Urinary bladder (tissue), 4 donors: ENCODE data around the gene RNU5D-1. TPM values are rescaled to one million over a fixed set of nuclear protein-coding genes. Genes with fewer than 3 reads are reported as not detected.

Experiments
- DNase-seq: peaks from one replicate; pipeline ENCODE4 v3.0.0-alpha.2; 2015; ENCODE audit errors: extremely low spot score
- H3K27ac ChIP-seq: one replicate; pipeline ENCODE4 v1.5.1; 2013; ENCODE audit warnings: low read depth, mild to moderate bottlenecking, moderate library complexity
- H3K36me3 ChIP-seq: one replicate; pipeline ENCODE4 v1.6.1; 2013; ENCODE audit warnings: mild to moderate bottlenecking, moderate library complexity; ENCODE audit not compliant: insufficient read depth
- H3K4me1 ChIP-seq: one replicate; pipeline ENCODE4 v1.6.1; 2013; ENCODE audit warnings: mild to moderate bottlenecking, moderate library complexity; ENCODE audit not compliant: insufficient read depth
- H3K4me3 ChIP-seq: one replicate; pipeline ENCODE4 v1.5.1; 2013; ENCODE audit warnings: low read depth, low read length
- WGBS: extraction: QIAGEN DNeasy Blood & Tissue Kit; methylation state at CpG from one replicate; pipeline ENCODE4 v1.1.7; 2013; 5-methylcytosine and 5-hydroxymethylcytosine counted together
- polyA plus RNA-seq: library from polyadenylated mRNA; stranded (reverse); fragments of 200-250 nt; gene quantifications from one replicate; pipeline ENCODE4 v1.2.3, GENCODE V29; 2013
- total RNA-seq: library from RNA; depleted of rRNA; stranded (reverse); fragments of >200 nt; gene quantifications from one replicate; pipeline ENCODE4 v1.2.3, GENCODE V29; 2014
- donor health status: healthy with polysubstance abuse.
- donor health status: healthy.

RNU5D-1 gene
- total and polyA plus RNA-seq, 2 donors, result not detected

GRCh38 chr1:44721485-44722361 lies 9.2 kb downstream of the RNU5D-1 start:
- no peak overlapping the region for H3K4me3 ChIP-seq
- peak overlapping the region; percentile 12 for H3K27ac ChIP-seq
- DNase-seq, result peak; percentile 46
- H3K4me1 ChIP-seq, result no peaks in the 10 kb centered on the region
- 32% methylated on average over 14 of the region's 14 CpGs for WGBS
- no peaks in the 10 kb centered on the region for H3K36me3 ChIP-seq

GRCh38 chr1:44720281-44720680 lies 10.7 kb downstream of the RNU5D-1 start:
- H3K36me3 ChIP-seq, result no peaks in the 10 kb centered on the region
- H3K4me1 ChIP-seq, result no peaks in the 10 kb centered on the region
- H3K4me3 ChIP-seq, result no peak overlapping the region
- no peak overlapping the region for H3K27ac ChIP-seq
- no peak for DNase-seq
- 77% methylated on average over 4 of the region's 4 CpGs for WGBS

DNA sequence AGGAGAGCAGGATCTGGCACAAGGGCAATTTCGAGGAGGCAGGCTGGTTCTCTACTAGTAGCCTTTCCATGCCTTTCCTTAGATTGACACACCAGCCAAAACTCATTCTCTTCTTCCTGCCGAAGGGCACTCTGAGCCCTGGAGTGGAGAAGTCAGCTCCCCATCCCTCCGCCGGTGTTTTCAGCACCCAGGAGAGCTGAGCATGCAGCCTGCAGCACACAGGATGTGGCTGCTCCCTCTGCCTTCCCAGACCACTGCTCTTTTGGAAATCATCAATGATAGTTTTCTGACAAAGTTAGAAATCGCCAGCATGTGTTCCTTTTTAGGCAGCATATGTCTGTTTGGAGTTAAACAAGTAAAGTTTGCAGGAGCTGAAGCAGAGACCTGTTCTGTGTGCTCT lies 11.7 kb downstream of the RNU5D-1 start:
- DNase-seq, result no peak
- no peak overlapping the region for H3K4me3 ChIP-seq
- 54% methylated on average over 5 of the region's 5 CpGs for WGBS
- no peaks in the 10 kb centered on the region for H3K4me1 ChIP-seq
- no peak overlapping the region for H3K27ac ChIP-seq
- H3K36me3 ChIP-seq, result no peaks in the 10 kb centered on the region

GRCh38 chr1:44718091-44718490 lies 12.9 kb downstream of the RNU5D-1 start:
- no peaks in the 10 kb centered on the region for H3K4me1 ChIP-seq
- no peak overlapping the region for H3K4me3 ChIP-seq
- H3K27ac ChIP-seq, result no peak overlapping the region
- DNase-seq, result no peak
- WGBS, result 87% methylated on average over 6 of the region's 6 CpGs
- H3K36me3 ChIP-seq, result no peaks in the 10 kb centered on the region

DNA sequence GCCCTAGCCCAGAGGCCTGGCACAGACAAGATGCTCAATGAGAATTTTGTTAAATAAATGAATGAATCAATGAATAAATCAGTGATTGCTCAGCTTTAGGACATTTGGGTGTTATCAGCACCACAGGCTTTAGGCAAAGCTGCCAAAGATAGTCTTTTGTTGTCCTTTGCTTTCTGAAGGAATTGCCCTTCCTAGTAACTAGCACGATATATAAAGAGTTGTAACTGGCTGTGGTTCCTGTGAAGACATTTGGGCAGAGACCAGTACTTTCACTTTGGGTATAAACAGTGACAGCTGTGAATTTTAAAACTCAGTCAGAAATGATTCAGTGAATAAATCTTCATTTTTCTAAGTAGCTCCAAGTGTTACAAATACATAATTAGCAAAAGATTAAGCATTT lies 13.3 kb downstream of the RNU5D-1 start:
- no peaks in the 10 kb centered on the region for H3K36me3 ChIP-seq
- 28% methylated on average over 1 of the region's 1 CpG for WGBS
- no peak overlapping the region for H3K27ac ChIP-seq
- H3K4me1 ChIP-seq, result no peaks in the 10 kb centered on the region
- no peak for DNase-seq
- no peak overlapping the region for H3K4me3 ChIP-seq

DNA sequence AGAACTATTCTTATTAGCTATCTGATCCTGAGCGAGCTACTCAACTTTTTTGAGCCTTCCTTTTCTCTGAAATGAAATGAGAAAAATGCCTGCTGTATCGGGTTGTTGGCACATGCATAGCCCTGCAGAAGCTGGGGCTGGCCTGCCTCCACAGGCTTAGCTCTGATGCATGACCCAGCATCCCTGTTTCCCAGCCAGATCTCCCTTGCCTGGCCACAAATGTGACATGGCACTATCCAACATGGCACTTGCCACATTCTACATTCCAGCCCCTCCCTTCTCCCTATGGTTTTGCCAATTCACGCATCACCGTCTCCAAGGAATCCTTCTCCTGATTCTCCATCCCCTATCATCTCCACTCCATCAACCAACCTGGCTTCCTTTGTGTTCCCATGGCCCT lies 13.8 kb downstream of the RNU5D-1 start:
- H3K4me1 ChIP-seq, result no peaks in the 10 kb centered on the region
- H3K27ac ChIP-seq, result no peak overlapping the region
- no peak overlapping the region for H3K4me3 ChIP-seq
- no peak for DNase-seq
- 75% methylated on average over 4 of the region's 4 CpGs for WGBS
- H3K36me3 ChIP-seq, result no peaks in the 10 kb centered on the region

- Histone ChIP-seq H3K36me3 (no peaks in the 10 kb centered on the region), H3K4me1 (no peaks in the 10 kb centered on the region), H3K27ac (no peak overlapping the region), H3K4me3 (no peak overlapping the region)
- DNase-seq, result no peak
- WGBS, result 11% methylated on average over 9 of the region's 9 CpGs
Observed at GRCh38 chr1:44714944-44715571, 15.9 kb downstream of the RNU5D-1 start.

DNA sequence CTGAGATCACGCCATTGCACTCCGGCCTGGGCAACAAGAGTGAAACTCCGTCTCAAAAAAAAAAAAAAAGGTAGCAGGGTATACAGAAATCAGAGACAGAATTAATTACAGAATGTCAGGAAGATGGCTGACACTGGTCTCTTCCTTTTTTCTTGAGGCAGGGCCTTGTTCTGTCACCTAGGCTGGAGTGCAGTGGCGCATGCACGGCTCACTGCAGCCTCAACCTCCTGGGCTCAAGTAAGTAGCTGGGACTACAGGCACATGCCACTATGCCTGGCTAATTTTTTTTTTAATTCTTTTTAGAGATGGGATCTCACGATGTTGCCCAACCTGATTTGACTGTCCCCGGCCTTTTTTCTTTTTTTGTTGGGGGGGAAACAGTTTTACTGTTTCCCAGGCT lies 16.4 kb downstream of the RNU5D-1 start:
- Histone ChIP-seq H3K4me1 (no peaks in the 10 kb centered on the region), H3K36me3 (no peaks in the 10 kb centered on the region), H3K4me3 (no peak overlapping the region), H3K27ac (no peak overlapping the region)
- DNase-seq, result no peak
- WGBS, result 86% methylated on average over 7 of the region's 7 CpGs

GRCh38 chr1:44713321-44713781 lies 17.6 kb downstream of the RNU5D-1 start:
- DNase-seq, result no peak
- 57% methylated on average over 6 of the region's 6 CpGs for WGBS
- H3K4me3 ChIP-seq, result no peak overlapping the region
- H3K36me3 ChIP-seq, result no peaks in the 10 kb centered on the region
- no peaks in the 10 kb centered on the region for H3K4me1 ChIP-seq
- H3K27ac ChIP-seq, result no peak overlapping the region

DNA sequence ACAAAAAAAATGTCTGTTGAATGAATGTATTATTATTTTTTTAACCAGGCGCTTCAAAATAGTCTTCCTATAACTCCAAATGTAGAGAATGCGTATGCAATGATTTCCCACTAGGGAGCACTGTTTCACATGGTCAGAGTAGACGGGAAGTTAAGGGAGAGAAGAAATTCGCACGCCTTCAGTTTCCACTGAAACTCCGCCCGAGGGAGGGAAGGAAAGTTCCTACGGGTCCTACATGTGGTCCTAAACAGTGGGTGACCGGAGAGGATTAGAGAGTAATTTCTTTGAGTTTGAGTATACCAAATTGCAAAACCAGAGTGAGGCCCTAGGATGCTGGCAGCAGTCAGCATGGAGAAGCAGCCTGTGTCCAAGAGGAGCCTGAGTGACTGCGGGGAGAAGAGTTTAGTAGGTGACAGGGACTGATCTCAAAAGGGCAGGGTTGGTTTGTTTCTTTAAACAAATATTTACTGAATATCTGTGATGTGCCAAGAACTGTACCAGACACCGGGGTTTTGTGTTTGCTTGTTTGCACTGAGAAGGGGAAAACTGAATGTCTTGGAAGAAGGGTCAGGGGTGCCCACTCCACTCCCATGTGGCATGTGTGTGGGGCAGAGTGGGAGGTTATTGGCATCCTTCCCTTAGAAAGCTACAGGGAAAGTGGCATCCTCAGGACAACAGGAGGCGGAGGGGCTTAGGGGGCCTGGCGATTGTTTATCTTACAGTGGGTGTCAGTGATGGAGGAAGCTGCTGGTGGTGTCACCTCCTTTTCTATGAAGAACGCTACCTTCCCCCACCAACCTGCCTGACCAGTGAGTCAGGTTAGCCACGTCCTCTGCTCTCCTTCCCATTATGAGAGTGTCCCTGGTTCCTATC lies 22.8 kb downstream of the RNU5D-1 start:
- WGBS, result 42% methylated on average over 15 of the region's 15 CpGs
- no peaks in the 10 kb centered on the region for H3K4me1 ChIP-seq
- no peak for DNase-seq
- no peaks in the 10 kb centered on the region for H3K36me3 ChIP-seq
- H3K27ac ChIP-seq, result no peak overlapping the region
- no peak overlapping the region for H3K4me3 ChIP-seq

DNA sequence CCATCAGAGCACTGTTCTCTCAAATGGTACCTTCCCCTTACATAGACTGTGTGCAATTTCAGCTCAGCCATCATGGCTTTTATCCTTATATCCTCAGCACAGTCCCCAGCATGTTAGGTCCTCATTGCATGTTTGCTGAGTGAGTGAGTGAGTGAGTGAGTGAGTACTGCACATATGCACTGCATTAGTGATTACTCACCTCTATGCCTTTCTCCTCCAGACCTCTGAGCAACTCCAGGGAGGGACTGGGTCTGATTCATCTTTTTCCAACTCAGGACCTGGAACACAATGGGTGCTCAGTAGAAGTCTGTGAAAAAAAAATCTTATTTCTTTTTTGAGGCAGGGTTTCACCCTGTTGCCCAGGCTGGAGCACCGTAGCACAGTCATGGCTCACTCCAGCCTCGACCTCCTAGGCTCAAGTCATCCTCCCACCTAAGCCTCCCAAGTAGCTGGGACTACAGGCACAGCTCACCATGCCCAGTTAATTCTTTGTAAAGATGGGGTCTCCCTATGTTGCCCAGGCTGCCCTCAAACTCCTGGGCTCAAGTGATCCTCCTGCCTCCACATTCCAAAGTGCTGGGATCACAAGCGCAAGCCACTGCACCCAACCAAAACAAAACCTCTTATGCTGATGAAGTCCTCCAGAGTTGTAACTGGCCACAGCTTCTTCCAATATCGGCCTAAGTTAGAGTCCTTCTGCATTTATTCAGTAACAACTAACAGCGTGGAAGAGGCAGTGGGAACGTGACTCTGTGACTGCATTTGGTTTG lies 23.7 kb downstream of the RNU5D-1 start:
- 92% methylated on average over 6 of the region's 6 CpGs for WGBS
- H3K27ac ChIP-seq, result no peak overlapping the region

GRCh38 chr1:44705938-44706337 lies 25.0 kb downstream of the RNU5D-1 start:
- Histone ChIP-seq H3K36me3 (no peaks in the 10 kb centered on the region), H3K4me3 (no peak overlapping the region), H3K27ac (no peak overlapping the region), H3K4me1 (no peaks in the 10 kb centered on the region)
- no peak for DNase-seq
- WGBS, result 85% methylated on average over 2 of the region's 2 CpGs

More for the DNA sequence above, 23.7 kb downstream of the RNU5D-1 start:
- DNase-seq, result no peak
- Histone ChIP-seq H3K36me3 (no peaks in the 10 kb centered on the region), H3K4me1 (no peaks in the 10 kb centered on the region), H3K4me3 (no peak overlapping the region)

GRCh38 chr1:44705470-44705869 lies 25.5 kb downstream of the RNU5D-1 start:
- DNase-seq, result no peak
- H3K36me3 ChIP-seq, result no peaks in the 10 kb centered on the region
- H3K4me3 ChIP-seq, result no peak overlapping the region
- no peak overlapping the region for H3K27ac ChIP-seq
- 73% methylated on average over 6 of the region's 6 CpGs for WGBS
- no peaks in the 10 kb centered on the region for H3K4me1 ChIP-seq
